Melanocyte of skin (primary cell): ENCODE results near the gene LMBR1. TPM values are rescaled to one million over a fixed set of nuclear protein-coding genes. Genes with fewer than 3 reads are reported as not detected.

Source experiments
- small RNA-seq, 2 donors: library from RNA; depleted of rRNA; stranded (forward); fragments of <200 nt; gene quantifications; one replicate each; pipeline ENCODE3, GENCODE V24; 2012
- total RNA-seq, 2 donors: library from RNA; depleted of rRNA; stranded (reverse); fragments of >200 nt; gene quantifications; 2 replicates each; pipeline ENCODE4 v1.2.3, GENCODE V29; 2012

Gene LMBR1
- total RNA-seq: 10 to 100 TPM; 28.2 to 33.6 TPM

GRCh38 chr7:156892821-156893706 lies at the start of gene LMBR1:
Gene LMBR1, minus strand, starts transcription at chr7:156893183. Its CDS starts 190 bp downstream, at chr7:156892993.

GRCh38 chr7:156640257-156640948 lies 252.6 kb downstream of the LMBR1 start, which contains the start of gene RNF32:
Gene RNF32, plus strand, starts transcription at chr7:156640774. Its CDS starts 3,104 bp downstream, at chr7:156643878.

Small RNAs within 50 kb of the gene (small RNA-seq; reads per million reads assigned to genes)
- gene RNU4-31P: 0 to 0.06 reads per million in 2 donors

Other genes with a start within 250 kb of the LMBR1 start
- gene NOM1, start 56.5 kb upstream of the LMBR1 start, total RNA-seq: 10 to 100 TPM in 1 of 2 donors, 1 to 10 TPM in 1; 9.3 to 14.3 TPM
- not detected for gene MNX1, start 117.5 kb upstream of the LMBR1 start, total RNA-seq
- 10 to 100 TPM; 63.7 to 91.2 TPM for gene UBE3C, start 245.7 kb upstream of the LMBR1 start, total RNA-seq